ENCODE data around the gene STH.

GRCh38 chr17:45971698-45972141 lies 27.3 kb upstream of the STH start:
- TF ChIP-seq, protein P1, sequence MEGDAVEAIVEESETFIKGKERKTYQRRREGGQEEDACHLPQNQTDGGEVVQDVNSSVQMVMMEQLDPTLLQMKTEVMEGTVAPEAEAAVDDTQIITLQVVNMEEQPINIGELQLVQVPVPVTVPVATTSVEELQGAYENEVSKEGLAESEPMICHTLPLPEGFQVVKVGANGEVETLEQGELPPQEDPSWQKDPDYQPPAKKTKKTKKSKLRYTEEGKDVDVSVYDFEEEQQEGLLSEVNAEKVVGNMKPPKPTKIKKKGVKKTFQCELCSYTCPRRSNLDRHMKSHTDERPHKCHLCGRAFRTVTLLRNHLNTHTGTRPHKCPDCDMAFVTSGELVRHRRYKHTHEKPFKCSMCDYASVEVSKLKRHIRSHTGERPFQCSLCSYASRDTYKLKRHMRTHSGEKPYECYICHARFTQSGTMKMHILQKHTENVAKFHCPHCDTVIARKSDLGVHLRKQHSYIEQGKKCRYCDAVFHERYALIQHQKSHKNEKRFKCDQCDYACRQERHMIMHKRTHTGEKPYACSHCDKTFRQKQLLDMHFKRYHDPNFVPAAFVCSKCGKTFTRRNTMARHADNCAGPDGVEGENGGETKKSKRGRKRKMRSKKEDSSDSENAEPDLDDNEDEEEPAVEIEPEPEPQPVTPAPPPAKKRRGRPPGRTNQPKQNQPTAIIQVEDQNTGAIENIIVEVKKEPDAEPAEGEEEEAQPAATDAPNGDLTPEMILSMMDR (optimal IDR thresholded peaks at IDR 0.05 in 1 of 3, IDR thresholded peaks at IDR 0.05 in 1 of 3, conservative IDR thresholded peaks at IDR 0.05 in 1 of 3; ENCODE audit: extremely low read depth in 1 of 3, insufficient read depth in 2 of 3, low read length in 3 of 3), result no peak
- no peak for TF ChIP-seq EZH2 (IDR thresholded peaks at IDR 0.05; ENCODE audit: low read length)
